Measurements from ENCODE around the gene DDX50. TPM values are rescaled to one million over a fixed set of nuclear protein-coding genes. Genes with fewer than 3 reads are reported as not detected.

The DDX50 gene
- total RNA-seq, 1 donor = 47.0 TPM

GRCh38 chr10:68880181-68880580 is 20.9 kb upstream of the DDX50 start:
- H4K20me1 ChIP-seq (ENCODE audit: insufficient read depth, low read length) = no peaks in the 10 kb centered on the region
- no peak for TF ChIP-seq CTCF (IDR thresholded peaks at IDR 0.05; ENCODE audit: extremely low read depth, low read depth, low read length)
- no peaks in the 10 kb centered on the region for H3K79me2 ChIP-seq (ENCODE audit: insufficient read depth, low read length)
- no peak overlapping the region for H3K4me2 ChIP-seq (ENCODE audit: insufficient read depth, low read length)
- H3K27me3 ChIP-seq (ENCODE audit: insufficient read depth, low read length) = peaks cover 10% of the 10 kb centered on the region
- H3K27ac ChIP-seq (ENCODE audit: low read depth, low read length) = no peak overlapping the region
- no peaks in the 10 kb centered on the region for H3K4me1 ChIP-seq (ENCODE audit: insufficient read depth, low read length)
- no peaks in the 10 kb centered on the region for H3K9me3 ChIP-seq (ENCODE audit: low read depth, low read length)
- H2AFZ ChIP-seq (ENCODE audit: low read length) = no peak overlapping the region
- no peaks in the 10 kb centered on the region for H3K36me3 ChIP-seq (ENCODE audit: insufficient read depth, low read length)
- no peak for DNase-seq (ENCODE audit: insufficient read length, low spot score, missing footprints)
- H3K4me3 ChIP-seq (ENCODE audit: insufficient read depth, low read length) = no peak overlapping the region

GRCh38 chr10:68895041-68895440 is 6.1 kb upstream of the DDX50 start:
- no peaks in the 10 kb centered on the region for H3K9me3 ChIP-seq (ENCODE audit: low read depth, low read length)
- H3K4me3 ChIP-seq (ENCODE audit: insufficient read depth, low read length) = no peak overlapping the region
- H3K27me3 ChIP-seq (ENCODE audit: insufficient read depth, low read length) = no peaks in the 10 kb centered on the region
- no peak overlapping the region for H2AFZ ChIP-seq (ENCODE audit: low read length)
- peaks cover 2% of the 10 kb centered on the region for H3K4me1 ChIP-seq (ENCODE audit: insufficient read depth, low read length)
- H3K36me3 ChIP-seq (ENCODE audit: insufficient read depth, low read length) = no peaks in the 10 kb centered on the region
- DNase-seq (ENCODE audit: insufficient read length, low spot score, missing footprints) = no peak
- H4K20me1 ChIP-seq (ENCODE audit: insufficient read depth, low read length) = no peaks in the 10 kb centered on the region
- no peaks in the 10 kb centered on the region for H3K79me2 ChIP-seq (ENCODE audit: insufficient read depth, low read length)
- H3K4me2 ChIP-seq (ENCODE audit: insufficient read depth, low read length) = no peak overlapping the region
- no peak for TF ChIP-seq CTCF (IDR thresholded peaks at IDR 0.05; ENCODE audit: extremely low read depth, low read depth, low read length)
- H3K27ac ChIP-seq (ENCODE audit: low read depth, low read length) = no peak overlapping the region

GRCh38 chr10:68897336-68897741 is 3.8 kb upstream of the DDX50 start:
- Histone ChIP-seq H2AFZ (ENCODE audit: low read length) (peak overlapping the region; percentile 81), H3K36me3 (ENCODE audit: insufficient read depth, low read length) (no peaks in the 10 kb centered on the region), H3K4me2 (ENCODE audit: insufficient read depth, low read length) (no peak overlapping the region)

GRCh38 chr10:68899186-68899745 is 1.8 kb upstream of the DDX50 start:
- peak; percentile 6 for DNase-seq (ENCODE audit: insufficient read length, low spot score, missing footprints)
- no peak for TF ChIP-seq CTCF (IDR thresholded peaks at IDR 0.05; ENCODE audit: extremely low read depth, low read depth, low read length)
- H3K4me1 ChIP-seq (ENCODE audit: insufficient read depth, low read length) = peaks cover 19% of the 10 kb centered on the region
- H3K36me3 ChIP-seq (ENCODE audit: insufficient read depth, low read length) = no peaks in the 10 kb centered on the region
- H3K4me2 ChIP-seq (ENCODE audit: insufficient read depth, low read length) = no peak overlapping the region
- H3K27me3 ChIP-seq (ENCODE audit: insufficient read depth, low read length) = no peaks in the 10 kb centered on the region
- no peak overlapping the region for H3K4me3 ChIP-seq (ENCODE audit: insufficient read depth, low read length)
- H2AFZ ChIP-seq (ENCODE audit: low read length) = peak overlapping the region; percentile 81
- H3K27ac ChIP-seq (ENCODE audit: low read depth, low read length) = no peak overlapping the region
- no peaks in the 10 kb centered on the region for H3K9me3 ChIP-seq (ENCODE audit: low read depth, low read length)
- peaks cover 3% of the 10 kb centered on the region for H4K20me1 ChIP-seq (ENCODE audit: insufficient read depth, low read length)
- peaks cover 31% of the 10 kb centered on the region for H3K79me2 ChIP-seq (ENCODE audit: insufficient read depth, low read length)

More at GRCh38 chr10:68897336-68897741, 3.8 kb upstream of the DDX50 start:
- H3K27me3 ChIP-seq (ENCODE audit: insufficient read depth, low read length) = no peaks in the 10 kb centered on the region
- H3K9me3 ChIP-seq (ENCODE audit: low read depth, low read length) = no peaks in the 10 kb centered on the region
- H3K79me2 ChIP-seq (ENCODE audit: insufficient read depth, low read length) = peaks cover 12% of the 10 kb centered on the region
- H4K20me1 ChIP-seq (ENCODE audit: insufficient read depth, low read length) = no peaks in the 10 kb centered on the region
- no peak overlapping the region for H3K27ac ChIP-seq (ENCODE audit: low read depth, low read length)
- H3K4me1 ChIP-seq (ENCODE audit: insufficient read depth, low read length) = peaks cover 12% of the 10 kb centered on the region
- no peak overlapping the region for H3K4me3 ChIP-seq (ENCODE audit: insufficient read depth, low read length)
- DNase-seq (ENCODE audit: insufficient read length, low spot score, missing footprints) = peak; percentile 73
- TF ChIP-seq CTCF (IDR thresholded peaks at IDR 0.05; ENCODE audit: extremely low read depth, low read depth, low read length) = peak; percentile 70
